IPS DF 6.9 (cell line): ENCODE data around the gene TGM5.

Experiments used
- DNase-seq: peaks from one replicate; pipeline ENCODE4 v3.0.0-alpha.2; 2013; ENCODE audit warnings: low read depth, low spot score
- H3K27ac ChIP-seq: one replicate; pipeline ENCODE4 v1.5.1; 2013; ENCODE audit warnings: low read length, control low read depth
- H3K27me3 ChIP-seq: 2 replicates; pipeline ENCODE4 v1.6.1; 2013; ENCODE audit warnings: mild to moderate bottlenecking, low read length; ENCODE audit not compliant: control insufficient read depth, insufficient read depth
- H3K36me3 ChIP-seq: 2 replicates; pipeline ENCODE4 v1.6.1; 2013; ENCODE audit warnings: low read length; ENCODE audit not compliant: control insufficient read depth, insufficient read depth
- H3K4me1 ChIP-seq: 2 replicates; pipeline ENCODE4 v1.6.1; 2013; ENCODE audit warnings: low read length; ENCODE audit not compliant: control insufficient read depth, insufficient read depth
- H3K4me3 ChIP-seq: 2 replicates; pipeline ENCODE4 v1.5.1; 2013; ENCODE audit warnings: mild to moderate bottlenecking, low read length
- H3K9me3 ChIP-seq: 2 replicates; pipeline ENCODE4 v1.6.1; 2013; ENCODE audit warnings: low read length, inconsistent platforms; ENCODE audit not compliant: control insufficient read depth, insufficient read depth
- WGBS: extraction: QIAGEN DNeasy Blood & Tissue Kit; methylation state at CpG from one replicate; pipeline ENCODE4 v1.1.7; 2013; ENCODE audit warnings: mixed read lengths, missing lambda C conversion rate; ENCODE audit not compliant: insufficient read length, insufficient coverage; 5-methylcytosine and 5-hydroxymethylcytosine counted together

The TGM5 gene

GRCh38 chr15:43287254-43287653, 20.5 kb upstream of the TGM5 start:
- Histone ChIP-seq H3K27ac (no peak overlapping the region), H3K4me3 (no peak overlapping the region), H3K36me3 (no peaks in the 10 kb centered on the region), H3K4me1 (no peaks in the 10 kb centered on the region; the same call in 1 of the 2 replicates), H3K9me3 (no peaks in the 10 kb centered on the region), H3K27me3 (no peaks in the 10 kb centered on the region)
- DNase-seq = no peak
- no CpG with 5 or more reads among the region's 15 CpGs for WGBS

- Histone ChIP-seq H3K36me3 (no peaks in the 10 kb centered on the region), H3K27ac (no peak overlapping the region), H3K4me1 (no peaks in the 10 kb centered on the region; the same call in 1 of the 2 replicates), H3K4me3 (no peak overlapping the region), H3K9me3 (no peaks in the 10 kb centered on the region), H3K27me3 (no peaks in the 10 kb centered on the region)
- no CpG with 5 or more reads among the region's 7 CpGs for WGBS
- DNase-seq = no peak
Observed at GRCh38 chr15:43286074-43286473, 19.3 kb upstream of the TGM5 start.

GRCh38 chr15:43285609-43286037, 18.9 kb upstream of the TGM5 start:
- no CpG with 5 or more reads among the region's 4 CpGs for WGBS
- DNase-seq = peak; percentile 31
- H3K4me3 ChIP-seq = no peak overlapping the region
- no peaks in the 10 kb centered on the region for H3K9me3 ChIP-seq
- H3K27ac ChIP-seq = no peak overlapping the region
- H3K4me1 ChIP-seq = no peaks in the 10 kb centered on the region; the same call in 1 of the 2 replicates
- H3K36me3 ChIP-seq = no peaks in the 10 kb centered on the region
- no peaks in the 10 kb centered on the region for H3K27me3 ChIP-seq

DNA sequence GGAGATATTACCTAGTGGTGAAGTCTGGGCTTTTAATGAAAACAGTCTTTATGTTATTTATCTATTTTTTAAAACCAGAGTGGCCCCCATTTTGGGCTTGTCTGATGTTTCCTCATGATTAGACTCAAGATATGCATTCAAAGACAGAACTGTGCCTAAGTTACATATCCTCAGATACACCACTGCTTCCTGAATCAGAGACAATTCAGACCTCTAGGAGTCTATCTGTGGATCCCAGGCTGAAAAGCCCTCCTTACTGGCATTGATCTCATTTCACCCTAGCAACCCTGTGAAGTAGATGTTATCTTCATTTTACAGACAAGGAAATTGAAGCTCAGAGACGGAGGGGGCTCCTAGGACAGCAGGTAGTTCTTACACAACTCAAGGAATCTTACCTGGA, 16.8 kb upstream of the TGM5 start:
- no peaks in the 10 kb centered on the region for H3K9me3 ChIP-seq
- no CpG with 5 or more reads among the region's 1 CpG for WGBS
- H3K27ac ChIP-seq = no peak overlapping the region
- no peak overlapping the region for H3K4me3 ChIP-seq
- H3K27me3 ChIP-seq = no peaks in the 10 kb centered on the region
- H3K4me1 ChIP-seq = no peaks in the 10 kb centered on the region; the same call in 1 of the 2 replicates
- DNase-seq = no peak
- H3K36me3 ChIP-seq = no peaks in the 10 kb centered on the region

DNA sequence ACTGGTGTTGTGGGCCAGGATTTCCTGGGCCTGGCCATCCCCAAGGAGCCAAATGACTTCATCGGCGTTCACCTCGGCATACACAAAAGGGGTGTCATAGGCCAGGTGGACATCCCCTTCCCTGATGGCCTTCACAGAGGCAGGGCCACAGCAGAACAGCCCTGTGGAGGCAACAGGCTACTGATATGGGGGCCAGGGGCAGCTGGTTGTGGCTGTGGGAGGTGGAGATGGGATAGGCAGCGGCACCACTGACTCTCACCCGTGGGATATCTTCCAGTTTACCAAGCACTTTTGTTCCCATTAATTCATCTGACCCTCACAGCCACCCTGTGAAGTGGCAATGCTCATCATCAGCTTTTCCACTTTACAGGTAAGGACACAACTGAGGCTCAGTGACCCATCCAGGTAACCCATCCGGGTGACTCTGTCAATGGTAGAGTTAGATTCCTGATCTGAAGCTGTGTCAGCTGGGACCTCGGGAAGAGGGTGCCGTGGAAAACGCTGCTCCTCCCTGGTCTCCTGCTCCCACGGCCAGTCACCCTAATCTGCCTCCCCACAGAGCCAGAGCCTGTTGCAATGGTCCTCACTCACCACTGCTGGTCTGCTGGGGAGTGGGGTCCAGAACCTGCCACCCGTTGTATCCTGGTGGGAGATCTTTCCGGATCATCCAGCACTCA, 15.3 kb upstream of the TGM5 start:
- no peak for DNase-seq
- Histone ChIP-seq H3K9me3 (no peaks in the 10 kb centered on the region), H3K27me3 (no peaks in the 10 kb centered on the region), H3K4me1 (no peaks in the 10 kb centered on the region; the same call in 1 of the 2 replicates), H3K36me3 (no peaks in the 10 kb centered on the region), H3K4me3 (no peak overlapping the region), H3K27ac (no peak overlapping the region)
- no CpG with 5 or more reads among the region's 12 CpGs for WGBS

DNA sequence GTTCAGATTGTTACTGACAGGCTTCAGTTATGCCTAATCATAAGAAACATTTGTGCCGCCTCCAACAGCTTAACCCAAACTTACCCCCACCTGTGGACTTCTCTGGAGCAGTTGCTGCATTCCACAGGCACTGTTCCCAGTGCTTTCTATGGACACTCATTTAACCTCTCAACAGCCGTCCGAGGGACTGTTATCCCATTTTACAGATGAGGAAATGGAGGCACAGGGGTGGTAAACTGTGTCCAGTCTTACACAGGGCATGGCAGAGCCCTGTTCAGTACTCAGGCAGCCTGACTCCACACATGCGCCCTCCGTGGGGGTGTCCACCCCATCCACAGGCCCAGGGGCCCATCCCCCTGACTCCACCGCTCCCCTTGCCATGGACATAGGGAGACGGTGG, 14.3 kb upstream of the TGM5 start:
- H3K4me3 ChIP-seq = no peak overlapping the region
- no peaks in the 10 kb centered on the region for H3K27me3 ChIP-seq
- H3K27ac ChIP-seq = no peak overlapping the region
- no peaks in the 10 kb centered on the region; the same call in 1 of the 2 replicates for H3K4me1 ChIP-seq
- no CpG with 5 or more reads among the region's 7 CpGs for WGBS
- no peak for DNase-seq
- no peaks in the 10 kb centered on the region for H3K9me3 ChIP-seq
- no peaks in the 10 kb centered on the region for H3K36me3 ChIP-seq

DNA sequence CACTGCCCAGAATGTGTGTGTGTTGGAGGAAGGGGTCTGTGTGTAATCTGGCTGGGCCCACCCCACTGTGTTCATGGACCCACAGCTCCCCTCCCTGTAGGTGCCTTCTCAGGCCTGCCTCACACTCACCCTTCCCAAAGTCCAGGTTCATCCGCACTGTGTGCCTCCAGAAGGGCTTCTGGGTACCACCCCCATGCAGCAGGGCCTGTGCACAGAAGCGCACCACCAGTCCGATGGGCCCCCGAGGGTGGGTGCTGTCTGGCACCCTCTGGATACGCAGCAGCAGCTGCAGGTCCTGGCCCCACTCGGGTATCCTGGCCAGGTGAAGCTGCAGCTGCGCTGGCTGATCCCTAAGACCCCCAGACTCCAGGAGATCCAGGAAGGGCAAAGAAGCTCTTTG, 12.8 kb upstream of the TGM5 start:
- no peaks in the 10 kb centered on the region for H3K4me1 ChIP-seq
- no peaks in the 10 kb centered on the region for H3K9me3 ChIP-seq
- no peak for DNase-seq
- H3K27me3 ChIP-seq = no peaks in the 10 kb centered on the region
- H3K4me3 ChIP-seq = no peak overlapping the region
- no peaks in the 10 kb centered on the region for H3K36me3 ChIP-seq
- no CpG with 5 or more reads among the region's 7 CpGs for WGBS
- no peak overlapping the region for H3K27ac ChIP-seq

DNA sequence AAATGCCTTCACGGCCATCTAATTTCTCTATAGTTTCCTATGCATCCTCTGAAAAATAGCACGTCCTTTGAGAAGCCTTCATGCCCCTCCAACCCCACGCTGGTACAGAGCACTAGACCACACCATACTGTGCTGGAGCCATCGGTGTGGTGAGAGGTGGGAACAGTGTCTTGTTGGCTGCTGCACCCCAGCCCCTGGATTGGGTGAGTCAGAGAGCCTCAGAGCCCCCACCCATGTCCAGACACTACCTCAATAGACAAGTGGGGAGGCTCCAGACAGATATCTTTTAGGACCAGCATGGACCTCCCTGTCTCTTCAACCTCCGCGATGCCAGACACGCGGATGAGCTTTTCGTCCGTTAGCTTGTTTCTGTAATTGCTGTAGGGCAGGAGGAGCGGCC, 12.1 kb upstream of the TGM5 start:
- Histone ChIP-seq H3K4me1 (no peaks in the 10 kb centered on the region), H3K27ac (no peak overlapping the region), H3K27me3 (no peaks in the 10 kb centered on the region), H3K4me3 (no peak overlapping the region), H3K36me3 (no peaks in the 10 kb centered on the region), H3K9me3 (no peaks in the 10 kb centered on the region)
- DNase-seq = no peak
- WGBS = no CpG with 5 or more reads among the region's 11 CpGs

GRCh38 chr15:43277901-43278300, 11.2 kb upstream of the TGM5 start:
- no peak overlapping the region for H3K27ac ChIP-seq
- H3K27me3 ChIP-seq = no peaks in the 10 kb centered on the region
- DNase-seq = no peak
- no CpG with 5 or more reads among the region's 4 CpGs for WGBS
- no peaks in the 10 kb centered on the region for H3K4me1 ChIP-seq
- H3K36me3 ChIP-seq = no peaks in the 10 kb centered on the region
- H3K9me3 ChIP-seq = no peaks in the 10 kb centered on the region
- no peak overlapping the region for H3K4me3 ChIP-seq

DNA sequence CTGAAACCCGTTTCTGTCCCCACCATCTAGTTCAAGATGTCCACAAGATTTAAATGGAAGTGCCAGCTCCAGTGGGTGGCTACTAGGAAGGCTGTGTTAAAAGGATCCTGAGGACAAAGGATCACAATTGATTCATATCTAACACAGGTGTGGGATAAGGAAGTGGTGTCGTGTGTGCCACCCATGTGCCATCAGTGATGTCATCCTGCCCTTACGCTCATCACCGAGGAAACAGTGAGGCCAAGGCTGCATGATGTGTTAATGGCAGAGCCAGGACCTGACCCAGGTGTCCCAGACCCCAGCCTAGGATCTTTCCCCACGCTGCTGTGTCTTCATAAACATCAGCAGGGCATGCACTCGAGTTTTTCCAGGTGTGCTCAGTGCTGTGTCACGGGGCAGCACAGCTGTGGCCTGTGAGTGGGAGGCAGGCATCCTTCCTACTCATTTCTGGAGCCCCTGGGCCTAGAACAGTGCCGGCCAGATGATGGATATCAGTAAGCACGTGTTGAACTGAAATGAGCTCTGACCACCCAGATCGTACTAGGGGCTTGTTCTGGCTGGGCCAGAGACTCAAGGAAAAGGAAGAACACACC, 10.6 kb upstream of the TGM5 start:
- Histone ChIP-seq H3K27ac (no peak overlapping the region), H3K4me3 (no peak overlapping the region), H3K9me3 (no peaks in the 10 kb centered on the region), H3K36me3 (no peaks in the 10 kb centered on the region), H3K4me1 (no peaks in the 10 kb centered on the region), H3K27me3 (no peaks in the 10 kb centered on the region)
- no CpG with 5 or more reads among the region's 10 CpGs for WGBS
- no peak for DNase-seq
